HepG2 (cell line): ENCODE data around the gene FBXO4. TPM values are rescaled to one million over a fixed set of nuclear protein-coding genes. Genes with fewer than 3 reads are reported as not detected.

Experiments
- ATAC-seq: fragments of 200-7000 bp; cut with Tn5 transposase; 3 replicates; pipeline ENCODE4 v1.9.1; 2020; ENCODE audit warnings: mild to moderate bottlenecking, moderate library complexity
- Bru-seq: library from RNA; stranded (reverse); fragments of 400-500 nt; gene quantifications from one replicate; lab custom pipeline; 2021; lab: Mats Ljungman, UMichigan
- BruChase-seq, 2 experiments: library from RNA; stranded (reverse); fragments of 400-500 nt; gene quantifications; one replicate each; lab custom pipeline; 2021; lab: Mats Ljungman, UMichigan
- BruUV-seq: library from RNA; stranded (reverse); fragments of 400-500 nt; replicated peaks from 2 replicates; lab custom pipeline; 2021; lab: Mats Ljungman, UMichigan
- CTCF ChIA-PET: fragments of 300-600 bp; formaldehyde crosslinking; extraction: SDS; loops from one replicate; lab custom pipeline; 2021; ENCODE audit warnings: low total read pairs, inconsistent platforms, low intra/inter-chr PET ratio; lab: Yijun Ruan, JAX
- POLR2A ChIA-PET: fragments of 350-600 bp; sonication (Branson Sonifier 250); formaldehyde crosslinking; loops from one replicate; lab custom pipeline; 2020; ENCODE audit warnings: antibody characterized with exemption, inconsistent platforms; lab: Yijun Ruan, JAX
- DNase-seq: peaks from one replicate; pipeline ENCODE4 v3.0.0-alpha.2; 2015; ENCODE audit warnings: low spot score
- FAIRE-seq: peaks from 3 replicates; lab custom pipeline; 2011; peaks lifted over from hg19 to GRCh38; lab: Jason Lieb, UNC
- H2AFZ ChIP-seq: one replicate; pipeline ENCODE4 v1.6.1; 2011; ENCODE audit warnings: low read length, inconsistent platforms
- H3K27ac ChIP-seq: fragments of 300-600 bp; 3 replicates; pipeline ENCODE4 v1.8.0; 2011; ENCODE audit warnings: mixed run types, mild to moderate bottlenecking, mixed read lengths, low read length, inconsistent platforms; ENCODE audit not compliant: insufficient read depth; ENCODE audit errors: extremely low read length
- H3K27me3 ChIP-seq, 2 experiments: fragments of 200-600 bp in 1 of 2; 2 replicates in 1 of 2; 3 replicates in 1 of 2; pipeline versions ENCODE4 v1.6.0 to v1.8.0; 2011; ENCODE audit warnings: low read length in 2 of 2, mild to moderate bottlenecking in 2 of 2, moderate library complexity in 2 of 2, inconsistent platforms in 1 of 2; ENCODE audit not compliant: insufficient read depth in 2 of 2, control insufficient read depth in 1 of 2
- H3K36me3 ChIP-seq, 2 experiments: fragments of 200-600 bp in 1 of 2; replicated peaks in 1 of 2; 2 replicates in 1 of 2; 3 replicates in 1 of 2; pipeline versions ENCODE4 v1.5.1 to v1.8.0; 2011; ENCODE audit warnings: low read length in 2 of 2, inconsistent platforms in 1 of 2; ENCODE audit not compliant: insufficient read depth in 2 of 2, control insufficient read depth in 1 of 2
- H3K4me1 ChIP-seq: 2 replicates; pipeline ENCODE4 v1.5.1; 2012; ENCODE audit warnings: low read length, inconsistent platforms; ENCODE audit not compliant: insufficient read depth
- H3K4me2 ChIP-seq: 2 replicates; pipeline ENCODE4 v1.6.0; 2011; ENCODE audit warnings: low read depth, low read length, inconsistent platforms
- H3K4me3 ChIP-seq, 3 experiments: fragments of 200-600 bp in 1 of 3; sonication (generic), shearing (Covaris generic) in 1 of 3; replicated peaks in 1 of 3; 2 replicates each; pipeline ENCODE4 v1.5.1; 2011 to 2016; ENCODE audit warnings: low read length in 3 of 3, inconsistent platforms in 2 of 3, low read depth in 2 of 3, mild to moderate bottlenecking in 2 of 3, control low read depth in 1 of 3, mixed read lengths in 1 of 3; ENCODE audit not compliant: insufficient read depth in 1 of 3
- H3K79me2 ChIP-seq: one replicate; pipeline ENCODE4 v1.6.1; 2011; ENCODE audit warnings: low read length, inconsistent platforms; ENCODE audit not compliant: insufficient read depth
- H3K9ac ChIP-seq: 2 replicates; pipeline ENCODE4 v1.6.0; 2011; ENCODE audit warnings: mild to moderate bottlenecking, low read depth, low read length, inconsistent platforms; ENCODE audit not compliant: insufficient read depth
- H3K9me3 ChIP-seq: 2 replicates; pipeline ENCODE4 v1.5.1; 2012; ENCODE audit warnings: mild to moderate bottlenecking, low read length
- H4K20me1 ChIP-seq: 2 replicates; pipeline ENCODE4 v1.6.0; 2011; ENCODE audit warnings: inconsistent platforms, mild to moderate bottlenecking, low read length, moderate library complexity; ENCODE audit not compliant: insufficient read depth
- FOXC1 ChIP-seq: sonication (generic); formaldehyde crosslinking; IDR thresholded peaks from 2 replicates; pipeline ENCODE4 v1.8.0; 2022; ENCODE audit warnings: mild to moderate bottlenecking, missing genetic modification reagents, borderline replicate concordance
- HDAC6 ChIP-seq: fragments of 200-600 bp; sonication (generic); IDR thresholded peaks from 2 replicates; pipeline ENCODE4 v1.7.0; 2017; ENCODE audit warnings: mild to moderate bottlenecking, antibody characterized with exemption, low read length, low read depth
- ZNF101 ChIP-seq: sonication (generic); formaldehyde crosslinking; IDR thresholded peaks from 2 replicates; pipeline ENCODE4 v1.4.0; 2020; ENCODE audit warnings: mild to moderate bottlenecking, low read depth, missing genetic modification reagents, borderline replicate concordance
- ZNF343 ChIP-seq: sonication (generic); formaldehyde crosslinking; IDR thresholded peaks from 2 replicates; pipeline ENCODE4 v1.4.0; 2020; ENCODE audit warnings: mild to moderate bottlenecking, missing genetic modification reagents
- WGBS: methylation state at CpG from one replicate; pipeline ENCODE4 v1.1.6; 2017; ENCODE audit warnings: low lambda C conversion rate; 5-methylcytosine and 5-hydroxymethylcytosine counted together
- in situ Hi-C: cut with HindIII; loops from 2 replicates; pipeline ENCODE4 v1.10.0; 2017; ENCODE audit warnings: low pct_unique_long_range_greater_than_20kb; ENCODE audit not compliant: extremely low pct_ligation_motif_present
- intact Hi-C: fragments of 100-400 bp; cut with micrococcal nuclease; formaldehyde crosslinking; loops from one replicate; pipeline ENCODE4 v1.10.0; 2022; ENCODE audit not compliant: unreplicated experiment
- long read RNA-seq, 2 experiments: library from RNA in 1 of 2; library from polyadenylated mRNA in 1 of 2; stranded (forward) in 1 of 2; unstranded in 1 of 2; transcript quantifications; one replicate each; pipeline ENCODE4 v2.0.0, GENCODE V29; 2019 to 2022
- polyA minus RNA-seq, 3 experiments: library from RNA; depleted of rRNA, polyadenylated mRNA; stranded (reverse); fragments of >200 nt; gene quantifications; 2 replicates each; pipeline ENCODE4 v1.2.3, GENCODE V29; 2011; ENCODE audit warnings: low replicate concordance in 1 of 3
- polyA plus RNA-seq, 8 experiments: library from polyadenylated mRNA; depleted of rRNA in 3 of 8; stranded (reverse) in 7 of 8; unstranded in 1 of 8; fragments of >200 nt; fragmentation: Illumina TruSeq in 4 of 8; extraction: Trizol in 4 of 8; gene quantifications; 2 replicates each; pipeline versions ENCODE4 v1.2.1 to v1.2.3, GENCODE V29; 2011 to 2016; ENCODE audit warnings: low read depth in 4 of 8, missing spikeins in 1 of 8, mixed read lengths in 1 of 8; ENCODE audit not compliant: insufficient read depth in 1 of 8
- total RNA-seq, 5 experiments: library from RNA; depleted of rRNA; stranded (reverse); fragments of >200 nt; fragmentation: Illumina TruSeq; extraction: Trizol; gene quantifications; 2 replicates each; pipeline ENCODE4 v1.2.3, GENCODE V29; 2016; ENCODE audit warnings: low read depth in 1 of 5
- TF ChIP-seq, protein P1 (sequence below): sonication (generic); formaldehyde crosslinking; IDR thresholded peaks from 2 replicates; pipeline ENCODE4 v1.4.0; 2020; ENCODE audit warnings: mild to moderate bottlenecking, missing genetic modification reagents
- TF ChIP-seq, protein P2 (sequence below): sonication (generic); formaldehyde crosslinking; IDR thresholded peaks from 2 replicates; pipeline ENCODE4 v1.4.0; 2020; ENCODE audit warnings: mild to moderate bottlenecking, low read depth, missing genetic modification reagents
- TF ChIP-seq, protein P3 (sequence below): sonication (generic); formaldehyde crosslinking; IDR thresholded peaks from 2 replicates; pipeline ENCODE4 v1.4.0; 2020; ENCODE audit warnings: mild to moderate bottlenecking, missing genetic modification reagents

Gene FBXO4, protein sequence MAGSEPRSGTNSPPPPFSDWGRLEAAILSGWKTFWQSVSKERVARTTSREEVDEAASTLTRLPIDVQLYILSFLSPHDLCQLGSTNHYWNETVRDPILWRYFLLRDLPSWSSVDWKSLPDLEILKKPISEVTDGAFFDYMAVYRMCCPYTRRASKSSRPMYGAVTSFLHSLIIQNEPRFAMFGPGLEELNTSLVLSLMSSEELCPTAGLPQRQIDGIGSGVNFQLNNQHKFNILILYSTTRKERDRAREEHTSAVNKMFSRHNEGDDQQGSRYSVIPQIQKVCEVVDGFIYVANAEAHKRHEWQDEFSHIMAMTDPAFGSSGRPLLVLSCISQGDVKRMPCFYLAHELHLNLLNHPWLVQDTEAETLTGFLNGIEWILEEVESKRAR
- total RNA-seq (2016; rRNA removed; fragmentation: Illumina TruSeq; extraction: Trizol) (16.4 and 19.1 TPM in 2 replicates), polyA plus RNA-seq (2011; rRNA removed) (3.9 and 5.2 TPM in 2 replicates), polyA minus RNA-seq (2011; rRNA and poly(A)+ RNA removed; ENCODE audit: low replicate concordance) (1.9 and 4.3 TPM in 2 replicates), Bru-seq, nascent RNA (percentile 72 among the genes with signal in this experiment), BruChase-seq, experiment 1, labeled RNA remaining after a 6-hour chase (percentile 67 among the genes with signal in this experiment), BruChase-seq, experiment 2, labeled RNA remaining after a 2-hour chase (percentile 73 among the genes with signal in this experiment)
- total RNA-seq (2016; cell fraction: cytosol; rRNA removed; fragmentation: Illumina TruSeq; extraction: Trizol; ENCODE audit: low read depth) = 7.8 and 8.7 TPM in 2 replicates
- total RNA-seq (2016; cell fraction: insoluble cytoplasmic fraction; rRNA removed; fragmentation: Illumina TruSeq; extraction: Trizol) = 16.4 and 21.2 TPM in 2 replicates
- total RNA-seq (2016; cell fraction: membrane; rRNA removed; fragmentation: Illumina TruSeq; extraction: Trizol) = 7.0 and 9.4 TPM in 2 replicates
- 13.5 and 13.6 TPM in 2 replicates for total RNA-seq (2016; cell fraction: nucleus; rRNA removed; fragmentation: Illumina TruSeq; extraction: Trizol)
- polyA plus RNA-seq (2011; cell fraction: cytosol; rRNA removed) = 1.9 and 3.5 TPM in 2 replicates
- 1.7 and 2.0 TPM in 2 replicates for polyA plus RNA-seq (2011; cell fraction: nucleus; rRNA removed)
- polyA plus RNA-seq (2012) = 4.3 and 6.1 TPM in 2 replicates
- polyA plus RNA-seq (2016; cell fraction: cytosol; fragmentation: Illumina TruSeq; extraction: Trizol; ENCODE audit: low read depth) = 2.4 and 3.0 TPM in 2 replicates
- polyA plus RNA-seq (2016; cell fraction: insoluble cytoplasmic fraction; fragmentation: Illumina TruSeq; extraction: Trizol; ENCODE audit: low read depth) = 15.9 and 21.4 TPM in 2 replicates
- polyA plus RNA-seq (2016; cell fraction: membrane; fragmentation: Illumina TruSeq; extraction: Trizol; ENCODE audit: low read depth) = 4.7 and 6.1 TPM in 2 replicates
- polyA plus RNA-seq (2016; cell fraction: nucleus; fragmentation: Illumina TruSeq; extraction: Trizol; ENCODE audit: insufficient read depth, low read depth) = 11.5 and 14.5 TPM in 2 replicates
- 1.2 and 2.2 TPM in 2 replicates for polyA minus RNA-seq (2011; cell fraction: cytosol; rRNA and poly(A)+ RNA removed)
- 7.3 and 9.7 TPM in 2 replicates for polyA minus RNA-seq (2011; cell fraction: nucleus; rRNA and poly(A)+ RNA removed)
- long read RNA-seq, experiment 1, transcript FBXO4-206 (6 exons, 1,284 nt) = major isoform, 7 of 12 reads
- long read RNA-seq, experiment 1, partial matches to known transcripts = 0 of 12 reads
- long read RNA-seq, experiment 1, other reads (novel, unspliced or antisense) = 2 of 12 reads
- long read RNA-seq, experiment 2, partial matches to known transcripts = 3 of 14 reads
- long read RNA-seq, experiment 2, other reads (novel, unspliced or antisense) = 6 of 14 reads

DNA sequence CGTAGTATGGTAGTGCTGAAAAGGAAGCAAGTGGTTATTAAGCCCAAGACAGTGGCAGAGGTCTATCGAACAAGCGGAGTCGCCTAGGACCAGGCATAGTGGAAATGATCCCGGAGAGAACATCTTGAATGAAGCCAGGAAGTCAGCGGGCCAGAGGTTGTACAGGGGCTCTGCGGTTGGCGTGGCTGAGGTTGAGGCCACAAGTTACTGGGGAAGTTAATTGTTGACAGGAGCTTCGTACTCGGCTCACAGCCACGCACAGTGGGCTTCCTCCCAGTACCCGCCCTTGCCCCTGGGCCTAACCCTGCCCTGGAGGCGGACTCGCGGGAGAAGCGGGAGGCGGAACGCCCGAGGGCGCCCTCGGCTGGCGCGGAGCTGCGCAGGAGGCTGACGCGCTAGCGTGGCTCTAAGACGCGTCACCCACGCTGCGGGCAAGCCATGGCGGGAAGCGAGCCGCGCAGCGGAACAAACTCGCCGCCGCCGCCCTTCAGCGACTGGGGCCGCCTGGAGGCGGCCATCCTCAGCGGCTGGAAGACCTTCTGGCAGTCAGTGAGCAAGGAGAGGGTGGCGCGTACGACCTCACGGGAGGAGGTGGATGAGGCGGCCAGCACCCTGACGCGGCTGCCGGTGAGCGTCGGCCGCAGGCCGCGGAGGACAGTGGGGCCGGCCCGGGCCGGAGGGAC, at the start of gene FBXO4:
TSS of gene FBXO4 (plus strand) at position 410 of the 683 bp plus-strand sequence. CDS start at position 439, 29 bp downstream.
- Histone ChIP-seq H3K27ac (peak within 1 kb of the TSS; percentile 79), H3K79me2 (peaks cover 2% of the 10 kb centered on the region), H3K36me3 (peaks cover 0 to 17% of the 10 kb centered on the region in 2 experiments; a peak in 2 of 5 replicates), H4K20me1 (no peaks in the 10 kb centered on the region), H2AFZ (peak within 1 kb of the TSS; percentile 99), H3K4me1 (peaks cover 50% of the 10 kb centered on the region), H3K4me3 (peak within 1 kb of the TSS; percentile 67 to 91 (median 82)), H3K9me3 (no peaks in the 10 kb centered on the region), H3K9ac (peak within 1 kb of the TSS; percentile 91), H3K4me2 (peak within 1 kb of the TSS; percentile 91), H3K27me3 (no peaks in the 10 kb centered on the region; a peak in 1 of 5 replicates)
- ATAC-seq (peak; percentile 98), FAIRE-seq (no peak), DNase-seq (peak; percentile 71)
- in situ Hi-C loops (no loop called here), intact Hi-C loops (loop anchor here (1.0 to 5.0 kb wide), 3 partner anchors 21 to 132 kb away; partner anchors contain the start of gene RIMOC1)
- WGBS = 18% methylated on average over 5 of the region's 60 CpGs
- ChIA-PET CTCF (interaction anchor here (1.2 kb wide), 1 partner anchor 69 kb away, joined by 3 read pairs; no protein-coding TSS in a partner anchor), POLR2A (interaction anchor here (0.6 to 1.7 kb wide), 5 partner anchors 11 to 1090 kb away, joined by 3 to 81 read pairs (median 3); partner anchors contain the start of genes RIMOC1, RPL37 and SELENOP)
- BruUV-seq = no TSS peak
- TF ChIP-seq, protein P1, sequence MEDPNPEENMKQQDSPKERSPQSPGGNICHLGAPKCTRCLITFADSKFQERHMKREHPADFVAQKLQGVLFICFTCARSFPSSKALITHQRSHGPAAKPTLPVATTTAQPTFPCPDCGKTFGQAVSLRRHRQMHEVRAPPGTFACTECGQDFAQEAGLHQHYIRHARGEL (CRISPR knock-in tag) = no peak
- TF ChIP-seq HDAC6 (no peak), ZNF101 (CRISPR knock-in tag) (no peak; the same call in 1 of the 2 replicates), FOXC1 (peak; percentile 53; the same call in 1 of the 2 replicates), ZNF343 (CRISPR knock-in tag) (peak; percentile 92)
- TF ChIP-seq, protein P2, sequence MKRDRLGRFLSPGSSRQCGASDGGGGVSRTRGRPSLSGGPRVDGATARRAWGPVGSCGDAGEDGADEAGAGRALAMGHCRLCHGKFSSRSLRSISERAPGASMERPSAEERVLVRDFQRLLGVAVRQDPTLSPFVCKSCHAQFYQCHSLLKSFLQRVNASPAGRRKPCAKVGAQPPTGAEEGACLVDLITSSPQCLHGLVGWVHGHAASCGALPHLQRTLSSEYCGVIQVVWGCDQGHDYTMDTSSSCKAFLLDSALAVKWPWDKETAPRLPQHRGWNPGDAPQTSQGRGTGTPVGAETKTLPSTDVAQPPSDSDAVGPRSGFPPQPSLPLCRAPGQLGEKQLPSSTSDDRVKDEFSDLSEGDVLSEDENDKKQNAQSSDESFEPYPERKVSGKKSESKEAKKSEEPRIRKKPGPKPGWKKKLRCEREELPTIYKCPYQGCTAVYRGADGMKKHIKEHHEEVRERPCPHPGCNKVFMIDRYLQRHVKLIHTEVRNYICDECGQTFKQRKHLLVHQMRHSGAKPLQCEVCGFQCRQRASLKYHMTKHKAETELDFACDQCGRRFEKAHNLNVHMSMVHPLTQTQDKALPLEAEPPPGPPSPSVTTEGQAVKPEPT (CRISPR knock-in tag) = peak; percentile 43; the same call in 1 of the 2 replicates
- TF ChIP-seq, protein P3, sequence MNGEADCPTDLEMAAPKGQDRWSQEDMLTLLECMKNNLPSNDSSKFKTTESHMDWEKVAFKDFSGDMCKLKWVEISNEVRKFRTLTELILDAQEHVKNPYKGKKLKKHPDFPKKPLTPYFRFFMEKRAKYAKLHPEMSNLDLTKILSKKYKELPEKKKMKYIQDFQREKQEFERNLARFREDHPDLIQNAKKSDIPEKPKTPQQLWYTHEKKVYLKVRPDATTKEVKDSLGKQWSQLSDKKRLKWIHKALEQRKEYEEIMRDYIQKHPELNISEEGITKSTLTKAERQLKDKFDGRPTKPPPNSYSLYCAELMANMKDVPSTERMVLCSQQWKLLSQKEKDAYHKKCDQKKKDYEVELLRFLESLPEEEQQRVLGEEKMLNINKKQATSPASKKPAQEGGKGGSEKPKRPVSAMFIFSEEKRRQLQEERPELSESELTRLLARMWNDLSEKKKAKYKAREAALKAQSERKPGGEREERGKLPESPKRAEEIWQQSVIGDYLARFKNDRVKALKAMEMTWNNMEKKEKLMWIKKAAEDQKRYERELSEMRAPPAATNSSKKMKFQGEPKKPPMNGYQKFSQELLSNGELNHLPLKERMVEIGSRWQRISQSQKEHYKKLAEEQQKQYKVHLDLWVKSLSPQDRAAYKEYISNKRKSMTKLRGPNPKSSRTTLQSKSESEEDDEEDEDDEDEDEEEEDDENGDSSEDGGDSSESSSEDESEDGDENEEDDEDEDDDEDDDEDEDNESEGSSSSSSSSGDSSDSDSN (CRISPR knock-in tag) = peak; percentile 98
